ENCODE measurements around the gene ITGA8.
A peak's percentile ranks its signal among the peaks of the same experiment; 100 is the strongest.

The ITGA8 gene

DNA sequence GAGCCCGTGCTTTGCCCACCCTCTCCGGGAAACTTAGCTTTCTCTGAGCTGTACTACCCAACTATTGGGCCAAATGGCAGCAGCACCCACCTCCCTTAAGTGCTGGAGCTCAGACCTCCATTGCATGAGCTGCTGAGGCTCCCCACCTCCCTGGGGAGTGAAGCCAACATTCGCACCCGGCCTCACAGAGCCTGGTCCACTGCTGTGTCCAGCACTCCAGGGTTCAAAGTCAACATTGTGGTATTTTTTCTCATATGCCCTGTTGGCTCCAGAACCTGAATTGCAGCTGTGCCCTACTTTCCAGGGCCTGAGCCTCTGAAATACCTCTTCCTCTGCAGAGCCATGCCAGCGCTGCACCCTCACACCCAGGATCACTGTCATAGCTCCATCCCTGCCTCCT, 29.7 kb downstream of the ITGA8 start:
- no peak overlapping the region for H3K4me3 ChIP-seq (ENCODE audit: low read length)
- TF ChIP-seq, protein P1, sequence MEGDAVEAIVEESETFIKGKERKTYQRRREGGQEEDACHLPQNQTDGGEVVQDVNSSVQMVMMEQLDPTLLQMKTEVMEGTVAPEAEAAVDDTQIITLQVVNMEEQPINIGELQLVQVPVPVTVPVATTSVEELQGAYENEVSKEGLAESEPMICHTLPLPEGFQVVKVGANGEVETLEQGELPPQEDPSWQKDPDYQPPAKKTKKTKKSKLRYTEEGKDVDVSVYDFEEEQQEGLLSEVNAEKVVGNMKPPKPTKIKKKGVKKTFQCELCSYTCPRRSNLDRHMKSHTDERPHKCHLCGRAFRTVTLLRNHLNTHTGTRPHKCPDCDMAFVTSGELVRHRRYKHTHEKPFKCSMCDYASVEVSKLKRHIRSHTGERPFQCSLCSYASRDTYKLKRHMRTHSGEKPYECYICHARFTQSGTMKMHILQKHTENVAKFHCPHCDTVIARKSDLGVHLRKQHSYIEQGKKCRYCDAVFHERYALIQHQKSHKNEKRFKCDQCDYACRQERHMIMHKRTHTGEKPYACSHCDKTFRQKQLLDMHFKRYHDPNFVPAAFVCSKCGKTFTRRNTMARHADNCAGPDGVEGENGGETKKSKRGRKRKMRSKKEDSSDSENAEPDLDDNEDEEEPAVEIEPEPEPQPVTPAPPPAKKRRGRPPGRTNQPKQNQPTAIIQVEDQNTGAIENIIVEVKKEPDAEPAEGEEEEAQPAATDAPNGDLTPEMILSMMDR (conservative IDR thresholded peaks at IDR 0.05; ENCODE audit: low read length): no peak
- DNase-seq (ENCODE audit: low read depth): no peak

DNA sequence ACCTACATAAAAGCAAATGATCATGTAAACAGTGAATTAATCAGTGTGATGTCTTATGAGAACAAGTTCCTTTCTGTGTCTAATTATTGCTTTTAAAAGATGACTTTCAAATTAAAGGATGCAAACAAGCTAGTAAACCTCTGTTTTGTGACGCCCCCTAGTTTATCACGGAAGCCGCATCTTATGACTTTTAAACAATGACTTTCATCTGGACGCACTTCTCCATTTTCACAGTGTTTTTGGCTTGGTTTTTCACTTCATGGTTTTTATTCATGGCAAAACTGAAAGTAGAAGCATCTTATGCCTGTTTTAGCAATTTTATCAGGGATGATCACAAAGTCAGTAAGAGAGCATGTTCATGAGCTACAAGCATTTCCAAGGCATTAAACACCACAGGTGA, 35.0 kb downstream of the ITGA8 start:
- TF ChIP-seq, protein P1 (conservative IDR thresholded peaks at IDR 0.05; ENCODE audit: low read length): no peak
- DNase-seq (ENCODE audit: low read depth): no peak
- no peak overlapping the region for H3K4me3 ChIP-seq (ENCODE audit: low read length)

DNA sequence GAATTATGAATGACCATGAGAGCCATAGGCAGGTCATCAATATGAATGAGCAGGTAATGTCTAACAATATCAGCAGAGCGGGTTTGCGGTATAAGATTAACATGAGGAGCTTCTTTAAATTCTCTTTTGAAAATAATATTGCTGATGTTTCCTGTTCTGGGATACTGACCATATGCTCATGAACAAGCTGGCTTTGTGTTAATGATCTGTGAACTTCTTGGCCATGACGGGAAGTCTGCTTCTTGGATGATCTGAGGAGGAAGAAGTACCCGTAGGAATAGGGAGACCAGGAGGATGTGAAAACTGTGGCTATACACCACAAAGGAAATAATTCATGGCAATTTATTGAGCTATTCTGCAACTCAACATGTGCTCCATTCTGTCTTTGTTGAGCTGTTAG, 38.6 kb downstream of the ITGA8 start:
- DNase-seq (ENCODE audit: low read depth): no peak
- no peak overlapping the region for H3K4me3 ChIP-seq (ENCODE audit: low read length)
- TF ChIP-seq, protein P1 (conservative IDR thresholded peaks at IDR 0.05; ENCODE audit: low read length): no peak

DNA sequence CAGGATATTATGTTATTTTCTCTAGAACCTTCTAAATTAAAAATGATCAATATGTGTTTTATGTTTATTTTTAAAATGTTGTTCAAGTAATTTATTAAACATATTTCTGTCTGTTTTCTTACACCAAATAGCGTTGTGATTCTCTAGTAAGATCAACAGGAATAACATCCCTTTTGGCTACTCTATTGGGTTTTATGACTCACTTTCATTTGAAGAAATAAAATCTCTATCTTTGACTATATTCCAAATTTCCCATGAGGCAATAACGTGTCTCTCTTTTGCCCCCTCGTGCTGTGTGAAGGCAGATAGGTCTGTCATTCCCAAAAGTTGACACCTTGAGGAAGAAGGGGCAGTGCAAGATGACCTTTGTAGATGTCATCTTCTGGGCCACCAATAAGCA, 40.9 kb downstream of the ITGA8 start:
- TF ChIP-seq, protein P1 (conservative IDR thresholded peaks at IDR 0.05; ENCODE audit: low read length): no peak
- DNase-seq (ENCODE audit: low read depth): no peak
- no peak overlapping the region for H3K4me3 ChIP-seq (ENCODE audit: low read length)

DNA sequence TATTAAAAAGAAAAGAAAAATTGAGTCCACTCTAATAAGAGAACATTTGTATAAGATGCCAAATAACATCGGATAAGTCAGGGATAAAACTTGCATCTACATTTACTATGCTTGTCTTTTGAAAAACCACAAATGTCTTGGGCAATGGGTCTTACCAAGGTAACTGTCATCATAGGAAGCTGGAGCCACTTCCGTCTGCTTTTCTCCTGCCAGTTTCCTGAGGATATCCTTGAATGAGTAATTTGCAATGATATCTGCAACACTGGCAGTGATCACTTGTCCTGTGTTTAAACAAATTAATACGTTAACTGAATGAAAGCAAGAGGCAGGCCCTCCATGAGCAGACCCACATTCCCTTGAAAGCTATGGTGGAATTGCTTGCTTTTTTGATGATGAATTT, 47.3 kb downstream of the ITGA8 start:
- TF ChIP-seq, protein P1 (conservative IDR thresholded peaks at IDR 0.05; ENCODE audit: low read length): no peak
- DNase-seq (ENCODE audit: low read depth): no peak
- H3K4me3 ChIP-seq (ENCODE audit: low read length): no peak overlapping the region

DNA sequence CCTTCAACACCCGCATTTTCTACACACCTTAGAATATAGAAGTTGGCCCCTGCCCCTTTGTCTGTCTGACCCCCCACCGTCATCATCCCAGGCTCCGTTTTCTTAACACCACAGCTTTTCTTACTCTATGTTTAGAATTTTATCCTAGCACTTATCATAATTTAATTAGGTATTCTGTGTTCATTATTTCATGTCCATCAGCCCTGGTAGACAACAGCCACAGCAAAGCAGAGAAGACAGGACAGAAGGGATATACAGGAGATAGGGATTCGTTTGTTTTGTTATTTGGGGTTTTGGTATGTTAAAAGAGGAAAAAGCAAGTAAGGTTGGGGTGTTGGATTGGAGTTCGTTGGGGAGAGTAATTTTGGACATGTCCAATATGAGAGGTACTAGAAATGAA, 48.8 kb downstream of the ITGA8 start:
- no peak overlapping the region for H3K4me3 ChIP-seq (ENCODE audit: low read length)
- DNase-seq (ENCODE audit: low read depth): no peak
- TF ChIP-seq, protein P1 (conservative IDR thresholded peaks at IDR 0.05; ENCODE audit: low read length): no peak

DNA sequence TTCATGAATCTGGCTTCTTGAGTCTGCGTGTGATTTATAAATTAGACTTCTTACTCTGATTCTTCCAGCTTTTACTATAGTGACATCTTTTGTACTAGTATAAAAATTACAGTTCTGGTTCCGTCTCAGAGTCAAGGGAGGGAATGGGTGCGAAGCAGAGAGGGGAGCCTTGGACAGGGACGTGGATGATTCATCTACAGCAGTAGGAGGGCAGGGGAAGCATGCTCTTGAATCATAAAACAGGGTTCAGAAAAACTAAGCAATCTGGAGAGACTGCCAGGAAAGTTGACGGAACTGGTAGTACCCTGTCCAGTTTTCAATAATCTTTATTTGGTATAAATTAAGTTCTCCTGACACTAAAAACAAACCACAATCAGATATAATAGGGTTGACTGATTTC, 58.1 kb downstream of the ITGA8 start:
- TF ChIP-seq, protein P1 (conservative IDR thresholded peaks at IDR 0.05; ENCODE audit: low read length): no peak

More for the DNA sequence above, 58.1 kb downstream of the ITGA8 start:
- H3K4me3 ChIP-seq (ENCODE audit: low read length): no peak overlapping the region
- peak; percentile 36 for DNase-seq (ENCODE audit: low read depth)
